Ovary (tissue), 9 donors: Measurements from ENCODE around the gene ADAMTS2. TPM values are rescaled to one million over a fixed set of nuclear protein-coding genes. Genes with fewer than 3 reads are reported as not detected.

Experiments used
- DNase-seq, 5 donors: peaks; one replicate each; pipeline ENCODE4 v3.0.0-alpha.2; 2019 to 2020
- H3K27ac ChIP-seq, 2 donors: fragments of 200-600 bp; one replicate each; pipeline versions ENCODE4 v1.5.1 to v1.8.0; 2019 to 2022
- H3K27me3 ChIP-seq: fragments of 200-600 bp; one replicate; pipeline ENCODE4 v1.8.0; 2022
- H3K36me3 ChIP-seq: fragments of 200-600 bp; sonication (generic); one replicate; pipeline ENCODE4 v1.5.1; 2019
- H3K4me1 ChIP-seq: one replicate; pipeline ENCODE4 v1.8.1; 2013; ENCODE audit warnings: mild to moderate bottlenecking, moderate library complexity; ENCODE audit not compliant: insufficient read depth
- H3K4me3 ChIP-seq: fragments of 200-600 bp; sonication (generic); one replicate; pipeline ENCODE4 v1.5.1; 2017
- H3K9me3 ChIP-seq, 2 donors: fragments of 200-600 bp in 1 of 2; sonication (generic) in 1 of 2; one replicate each; pipeline versions ENCODE4 v1.5.1 to v1.8.1; 2013 to 2019; ENCODE audit warnings: mild to moderate bottlenecking in 1 of 2, moderate library complexity in 1 of 2
- EP300 ChIP-seq: sonication (generic); formaldehyde crosslinking; IDR thresholded peaks from one replicate; pipeline ENCODE4 v1.6.1; 2017; ENCODE audit warnings: antibody characterized with exemption
- POLR2A ChIP-seq: fragments of 450-650 bp; IDR thresholded peaks from one replicate; pipeline ENCODE4 v1.6.1; 2017; ENCODE audit warnings: antibody characterized with exemption, mild to moderate bottlenecking, moderate library complexity
- WGBS, 3 donors: extraction: QIAGEN DNeasy Blood & Tissue Kit in 1 of 3; methylation state at CpG; one replicate each; pipeline versions ENCODE4 v1.1.5 to v1.1.7; 2013 to 2017; 5-methylcytosine and 5-hydroxymethylcytosine counted together
- intact Hi-C, 4 donors: fragments of 100-400 bp; cut with DNase I; formaldehyde crosslinking; loops; one replicate each; pipeline versions ENCODE4 v1.11.0 to v1.15.1; 2022 to 2023
- polyA plus RNA-seq, 2 donors: library from polyadenylated mRNA; stranded (reverse); fragments of 200-250 nt in 1 of 2; fragments of 350-450 nt in 1 of 2; fragmentation: Illumina TruSeq in 1 of 2; extraction: RNeasy Lipid Tissue Mini Kit (QIAGEN cat#74804) in 1 of 2; gene quantifications; one replicate each; pipeline ENCODE4 v1.2.3, GENCODE V29; 2013 to 2014
- total RNA-seq, 7 donors: library from RNA; depleted of rRNA in 2 of 7; stranded (reverse); fragments of >200 nt in 2 of 7; fragmentation: NEBNext Ultra II Directional in 3 of 7; extraction: Animal tissue kit (Norgen Biotek cat#: 25700) in 3 of 7; gene quantifications; one replicate each; pipeline versions ENCODE4 v1.1.0 to v1.2.4, GENCODE V29; 2016 to 2023
- TF ChIP-seq, protein P1 (sequence below), 3 donors: fragments of 450-650 bp in 2 of 3; fragments of 200-600 bp in 1 of 3; IDR thresholded peaks; one replicate each; pipeline versions ENCODE4 v1.5.1 to v1.8.0; 2016 to 2022; ENCODE audit warnings: antibody characterized with exemption in 3 of 3, mild to moderate bottlenecking in 1 of 3
- donor health status: DM: no; HTN: no; CAD: no; lungs with moderate emphysema.
- donor health status: DM: no; HTN: no; CAD: no.
- donor health status: Bipolar disorder and iron deficiency.
- donor health status: DM: yes; HTN: yes; CAD: no.
- donor health status: DM: no; HTN: no; CAD: no.
- donor health status: DM: yes; HTN: yes; CAD: no.

Gene ADAMTS2
- total and polyA plus RNA-seq, 9 donors = 7.9 to 31.8 (median 11.5) TPM

- TF ChIP-seq POLR2A (no peak), EP300 (no peak)
- TF ChIP-seq, protein P1, sequence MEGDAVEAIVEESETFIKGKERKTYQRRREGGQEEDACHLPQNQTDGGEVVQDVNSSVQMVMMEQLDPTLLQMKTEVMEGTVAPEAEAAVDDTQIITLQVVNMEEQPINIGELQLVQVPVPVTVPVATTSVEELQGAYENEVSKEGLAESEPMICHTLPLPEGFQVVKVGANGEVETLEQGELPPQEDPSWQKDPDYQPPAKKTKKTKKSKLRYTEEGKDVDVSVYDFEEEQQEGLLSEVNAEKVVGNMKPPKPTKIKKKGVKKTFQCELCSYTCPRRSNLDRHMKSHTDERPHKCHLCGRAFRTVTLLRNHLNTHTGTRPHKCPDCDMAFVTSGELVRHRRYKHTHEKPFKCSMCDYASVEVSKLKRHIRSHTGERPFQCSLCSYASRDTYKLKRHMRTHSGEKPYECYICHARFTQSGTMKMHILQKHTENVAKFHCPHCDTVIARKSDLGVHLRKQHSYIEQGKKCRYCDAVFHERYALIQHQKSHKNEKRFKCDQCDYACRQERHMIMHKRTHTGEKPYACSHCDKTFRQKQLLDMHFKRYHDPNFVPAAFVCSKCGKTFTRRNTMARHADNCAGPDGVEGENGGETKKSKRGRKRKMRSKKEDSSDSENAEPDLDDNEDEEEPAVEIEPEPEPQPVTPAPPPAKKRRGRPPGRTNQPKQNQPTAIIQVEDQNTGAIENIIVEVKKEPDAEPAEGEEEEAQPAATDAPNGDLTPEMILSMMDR (IDR thresholded peaks at IDR 0.05) = no peak
- Histone ChIP-seq H3K27ac (no peak overlapping the region), H3K27me3 (no peaks in the 10 kb centered on the region), H3K36me3 (no peaks in the 10 kb centered on the region), H3K4me3 (no peak overlapping the region), H3K9me3 (no peaks in the 10 kb centered on the region), H3K4me1 (no peaks in the 10 kb centered on the region)
- no peak for DNase-seq
- WGBS, 3 donors = 73 to 84% (median 74%) methylated on average over 7 of the region's 7 CpGs
- intact Hi-C loops = no loop called here
Measured at GRCh38 chr5:179143446-179143845, 201.8 kb downstream of the ADAMTS2 start.

- Histone ChIP-seq H3K36me3 (no peaks in the 10 kb centered on the region), H3K27ac (no peak overlapping the region), H3K27me3 (no peaks in the 10 kb centered on the region), H3K4me1 (no peaks in the 10 kb centered on the region), H3K4me3 (no peak overlapping the region), H3K9me3 (no peaks in the 10 kb centered on the region)
- 76 to 86% (median 84%) methylated on average over 3 of the region's 3 CpGs for WGBS, 3 donors
- no peak for DNase-seq
- no peak for TF ChIP-seq EP300
- no peak for TF ChIP-seq POLR2A
- TF ChIP-seq, protein P1 (IDR thresholded peaks at IDR 0.05) = no peak
- intact Hi-C loops = no loop called here
Measured at GRCh38 chr5:179142434-179143198, 202.6 kb downstream of the ADAMTS2 start.

DNA sequence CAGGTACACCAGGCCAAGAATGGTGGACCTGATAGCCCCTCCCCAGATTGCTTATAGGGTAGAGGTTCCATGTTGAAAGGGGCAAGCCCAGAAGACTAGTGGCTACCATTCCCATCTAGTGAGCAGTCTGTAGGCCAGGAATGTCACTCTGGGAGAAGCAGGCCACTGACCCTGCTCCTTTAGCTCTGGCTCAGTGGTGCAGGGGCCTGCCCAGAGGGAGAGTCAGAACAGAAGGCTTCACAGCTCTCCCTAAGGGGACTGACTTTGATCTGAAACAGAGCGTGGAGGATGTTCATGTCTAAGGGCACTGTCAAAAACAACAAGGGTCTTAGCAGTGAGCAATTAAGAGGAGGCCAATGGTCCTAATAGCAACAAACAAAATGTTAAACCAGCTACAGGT, 203.4 kb downstream of the ADAMTS2 start:
- WGBS, 3 donors = 50 to 100% (median 95%) methylated on average over 1 of the region's 1 CpG
- TF ChIP-seq EP300 = no peak
- TF ChIP-seq, protein P1 (IDR thresholded peaks at IDR 0.05) = no peak
- TF ChIP-seq POLR2A = no peak
- DNase-seq = no peak

GRCh38 chr5:179140293-179140692, 205.0 kb downstream of the ADAMTS2 start:
- no peak for DNase-seq
- Histone ChIP-seq H3K27me3 (no peaks in the 10 kb centered on the region), H3K36me3 (no peaks in the 10 kb centered on the region), H3K27ac (no peak overlapping the region), H3K4me1 (no peaks in the 10 kb centered on the region), H3K9me3 (no peaks in the 10 kb centered on the region), H3K4me3 (no peak overlapping the region)
- WGBS, 3 donors = 92 to 94% (median 93%) methylated on average over 3 of the region's 3 CpGs
- no peak for TF ChIP-seq EP300
- TF ChIP-seq, protein P1 (IDR thresholded peaks at IDR 0.05) = no peak
- TF ChIP-seq POLR2A = no peak
- intact Hi-C loops = no loop called here

More for the DNA sequence above, 203.4 kb downstream of the ADAMTS2 start:
- no peaks in the 10 kb centered on the region for H3K4me1 ChIP-seq
- no peak overlapping the region for H3K27ac ChIP-seq
- no peaks in the 10 kb centered on the region for H3K36me3 ChIP-seq
- H3K9me3 ChIP-seq = no peaks in the 10 kb centered on the region
- H3K27me3 ChIP-seq = no peaks in the 10 kb centered on the region
- H3K4me3 ChIP-seq = no peak overlapping the region
- intact Hi-C loops = no loop called here
